HG02884 (cell line): ENCODE data around the gene ATP5F1E.
"Not testable (repeated sequence)": the region's sequence is repeated elsewhere in the genome, so short reads cannot be mapped to it uniquely, and the experiment has no call there.

Experiments
- ATAC-seq: cut with Tn5 transposase; IDR thresholded peaks from one replicate; pipeline ENCODE4 v1.9.1; 2021; ENCODE audit warnings: mild to moderate bottlenecking, moderate library complexity; ENCODE audit not compliant: unreplicated experiment

The ATP5F1E gene

GRCh38 chr20:59022754-59023153, 9.4 kb downstream of the ATP5F1E start:
- ATAC-seq: no peak

GRCh38 chr20:59020938-59021551, 11.1 kb downstream of the ATP5F1E start:
- ATAC-seq: no peak

GRCh38 chr20:59019217-59019616, 12.9 kb downstream of the ATP5F1E start, which contains the start of gene TUBB1:
Gene TUBB1 (plus strand): TSS chr20:59019429. CDS start chr20:59019523, 94 bp downstream.
- ATAC-seq: no peak

GRCh38 chr20:59018817-59019216, 13.3 kb downstream of the ATP5F1E start:
- ATAC-seq: no peak

GRCh38 chr20:59017493-59018231, 14.5 kb downstream of the ATP5F1E start:
- no peak for ATAC-seq

- no peak for ATAC-seq
Measured at GRCh38 chr20:59016795-59017492, 15.2 kb downstream of the ATP5F1E start.

GRCh38 chr20:59015812-59016711, 16.1 kb downstream of the ATP5F1E start:
- no peak for ATAC-seq

- ATAC-seq: no peak
Measured at GRCh38 chr20:59015411-59015810, 16.7 kb downstream of the ATP5F1E start.

GRCh38 chr20:59014680-59015389, 17.3 kb downstream of the ATP5F1E start:
- ATAC-seq: no peak

- ATAC-seq: no peak
Measured at GRCh38 chr20:59013959-59014608, 18.1 kb downstream of the ATP5F1E start.

- no peak for ATAC-seq
Measured at GRCh38 chr20:59013031-59013951, 18.8 kb downstream of the ATP5F1E start.

- not testable (repeated sequence) for ATAC-seq
Measured at GRCh38 chr20:59011874-59012157, 20.3 kb downstream of the ATP5F1E start.

- no peak for ATAC-seq
Measured at GRCh38 chr20:59010995-59011873, 20.9 kb downstream of the ATP5F1E start.

GRCh38 chr20:59010321-59010994, 21.7 kb downstream of the ATP5F1E start:
- ATAC-seq: no peak

- ATAC-seq: no peak
Measured at GRCh38 chr20:59008715-59009336, 23.3 kb downstream of the ATP5F1E start.

- peak; percentile 41 for ATAC-seq
Measured at GRCh38 chr20:59007665-59008511, 24.2 kb downstream of the ATP5F1E start.
